ENCODE data around the gene ALDH3B2.

DNA sequence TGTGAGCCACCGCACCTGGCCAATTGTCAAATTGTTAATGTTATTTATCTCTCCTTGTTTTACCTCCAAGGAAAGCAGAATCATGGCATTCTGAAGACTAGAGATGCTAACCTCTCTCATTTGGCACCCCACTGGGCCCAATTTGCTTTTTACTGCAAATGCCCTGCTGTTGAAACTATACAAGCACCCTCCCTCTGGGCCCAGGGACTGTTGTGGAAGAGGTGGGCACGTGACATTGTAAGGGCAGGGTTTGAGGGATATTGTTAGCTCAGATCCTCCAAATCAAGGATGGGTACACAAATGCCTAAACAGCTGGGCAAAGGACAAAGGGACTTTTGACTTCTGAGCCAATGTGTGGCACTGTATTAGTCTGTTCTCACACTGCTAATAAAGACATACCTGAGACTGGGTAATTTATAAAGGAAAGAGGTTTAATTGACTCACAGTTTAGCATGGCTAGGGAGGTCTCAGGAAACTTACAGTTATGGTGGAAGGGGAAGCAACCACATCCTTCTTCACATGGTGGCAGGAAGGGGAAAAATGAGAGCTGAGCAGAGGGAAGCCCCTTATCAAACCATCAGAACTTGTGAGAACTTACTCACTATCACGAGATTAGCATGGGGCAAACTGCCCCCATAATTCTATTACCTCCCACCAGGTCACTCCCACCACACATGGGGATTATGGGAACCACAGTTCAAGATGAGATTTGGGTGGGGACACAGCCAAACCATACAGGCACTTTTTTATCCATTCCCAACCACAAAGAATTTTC lies 6.5 kb upstream of the ALDH3B2 start:
- TF ChIP-seq, protein P1, sequence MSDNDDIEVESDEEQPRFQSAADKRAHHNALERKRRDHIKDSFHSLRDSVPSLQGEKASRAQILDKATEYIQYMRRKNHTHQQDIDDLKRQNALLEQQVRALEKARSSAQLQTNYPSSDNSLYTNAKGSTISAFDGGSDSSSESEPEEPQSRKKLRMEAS (IDR thresholded peaks at IDR 0.05) = no peak
- no peak for TF ChIP-seq CEBPB (IDR thresholded peaks at IDR 0.05; ENCODE audit: low read depth)
- TF ChIP-seq, protein P2, sequence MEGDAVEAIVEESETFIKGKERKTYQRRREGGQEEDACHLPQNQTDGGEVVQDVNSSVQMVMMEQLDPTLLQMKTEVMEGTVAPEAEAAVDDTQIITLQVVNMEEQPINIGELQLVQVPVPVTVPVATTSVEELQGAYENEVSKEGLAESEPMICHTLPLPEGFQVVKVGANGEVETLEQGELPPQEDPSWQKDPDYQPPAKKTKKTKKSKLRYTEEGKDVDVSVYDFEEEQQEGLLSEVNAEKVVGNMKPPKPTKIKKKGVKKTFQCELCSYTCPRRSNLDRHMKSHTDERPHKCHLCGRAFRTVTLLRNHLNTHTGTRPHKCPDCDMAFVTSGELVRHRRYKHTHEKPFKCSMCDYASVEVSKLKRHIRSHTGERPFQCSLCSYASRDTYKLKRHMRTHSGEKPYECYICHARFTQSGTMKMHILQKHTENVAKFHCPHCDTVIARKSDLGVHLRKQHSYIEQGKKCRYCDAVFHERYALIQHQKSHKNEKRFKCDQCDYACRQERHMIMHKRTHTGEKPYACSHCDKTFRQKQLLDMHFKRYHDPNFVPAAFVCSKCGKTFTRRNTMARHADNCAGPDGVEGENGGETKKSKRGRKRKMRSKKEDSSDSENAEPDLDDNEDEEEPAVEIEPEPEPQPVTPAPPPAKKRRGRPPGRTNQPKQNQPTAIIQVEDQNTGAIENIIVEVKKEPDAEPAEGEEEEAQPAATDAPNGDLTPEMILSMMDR (IDR thresholded peaks at IDR 0.05 in 2 of 3, conservative IDR thresholded peaks at IDR 0.05 in 1 of 3; ENCODE audit: borderline replicate concordance in 1 of 3, insufficient read depth in 1 of 3, low read depth in 2 of 3, low read length in 2 of 3) = no peak
- TF ChIP-seq TCF7L2 (IDR thresholded peaks at IDR 0.05; ENCODE audit: borderline replicate concordance, extremely low read depth, insufficient read depth, insufficient read length) = no peak
- TF ChIP-seq POLR2A (IDR thresholded peaks at IDR 0.05; ENCODE audit: borderline replicate concordance, extremely low read depth, insufficient read depth, insufficient read length) = no peak
- no peak for TF ChIP-seq JUND (IDR thresholded peaks at IDR 0.05)
- no peak for TF ChIP-seq RAD21 (IDR thresholded peaks at IDR 0.05; ENCODE audit: low read depth)

Data from HCT116 (cell line).